COR-L47 (cell line): ENCODE results near the gene PROM2.

Experiments used
- DNase-seq: peaks from one replicate; lab custom pipeline; 2025; lab: John Stamatoyannopoulos, UW

PROM2 gene

GRCh38 chr2:95323347-95324155 lies 49.3 kb downstream of the PROM2 start:
- peak; percentile 66 for DNase-seq

DNA sequence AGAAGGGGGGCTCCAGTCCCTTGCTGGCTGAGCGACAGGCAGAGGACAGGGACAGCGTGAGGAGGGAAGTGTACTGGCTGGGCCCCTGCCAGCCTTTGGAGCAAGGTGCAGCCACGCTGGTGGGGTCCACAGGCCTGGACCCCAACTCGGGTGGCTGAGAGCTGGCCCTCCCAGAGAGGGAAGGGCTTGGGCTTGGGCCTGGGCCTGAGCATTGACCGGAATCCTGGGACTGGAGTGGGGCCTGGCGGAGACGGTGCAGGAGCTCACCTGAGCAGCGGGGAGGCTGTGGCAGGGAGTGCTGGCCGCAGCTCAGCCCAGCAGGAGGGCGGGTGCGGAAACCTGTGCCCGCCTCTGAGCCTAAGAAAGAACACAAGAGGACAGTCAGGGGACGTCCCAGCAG lies 50.8 kb downstream of the PROM2 start:
- no peak for DNase-seq

DNA sequence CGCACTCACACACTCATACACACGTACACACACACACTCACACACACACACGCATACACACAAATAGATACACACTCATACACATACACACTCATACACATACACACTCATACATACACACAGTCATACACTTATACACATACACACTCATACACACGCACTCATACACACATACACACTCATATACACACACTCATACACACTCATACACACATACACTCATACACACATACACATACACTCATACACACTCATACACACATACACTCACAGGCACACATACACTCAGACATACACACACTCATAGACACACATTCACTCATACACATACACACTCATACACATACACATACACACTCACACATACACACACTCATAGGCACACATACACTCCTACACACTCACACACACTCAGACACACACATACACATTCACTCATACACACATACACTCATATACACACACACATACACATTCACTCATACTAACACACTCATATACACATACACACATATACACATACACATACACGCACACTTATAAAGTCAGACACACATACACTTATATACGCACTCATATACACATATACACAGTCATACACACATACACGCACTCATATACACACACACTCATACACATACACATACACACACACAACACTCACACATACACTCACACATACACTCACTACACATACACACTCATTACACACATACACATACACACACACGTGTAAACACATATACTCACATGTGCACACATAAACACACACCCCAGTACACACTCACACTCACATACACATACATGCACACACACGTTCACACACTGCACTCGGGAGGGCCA lies 51.6 kb downstream of the PROM2 start:
- no peak for DNase-seq

GRCh38 chr2:95326433-95327140 lies 52.3 kb downstream of the PROM2 start:
- no peak for DNase-seq

GRCh38 chr2:95327861-95328260 lies 53.6 kb downstream of the PROM2 start:
- no peak for DNase-seq

GRCh38 chr2:95328358-95329125 lies 54.3 kb downstream of the PROM2 start:
- no peak for DNase-seq

DNA sequence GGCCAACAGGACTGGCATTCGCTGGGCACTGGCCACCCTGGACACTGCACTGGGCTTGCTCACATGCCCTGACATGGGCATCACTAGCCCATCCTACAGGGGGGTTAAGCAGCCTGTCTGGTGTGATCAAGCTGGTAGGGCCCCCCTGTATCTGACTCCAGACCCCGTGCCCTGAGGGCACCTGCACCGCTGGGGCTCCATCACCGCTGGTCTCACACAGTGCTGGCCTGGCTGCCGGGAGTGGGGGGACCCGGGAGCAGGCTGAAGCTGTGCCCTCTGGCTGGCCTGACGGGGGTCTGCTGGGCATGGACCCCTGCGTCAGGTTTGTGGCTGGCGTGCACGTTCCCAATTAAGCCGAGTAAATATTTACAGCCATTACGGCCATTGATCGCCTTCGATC lies 55.2 kb downstream of the PROM2 start:
- DNase-seq, result no peak

DNA sequence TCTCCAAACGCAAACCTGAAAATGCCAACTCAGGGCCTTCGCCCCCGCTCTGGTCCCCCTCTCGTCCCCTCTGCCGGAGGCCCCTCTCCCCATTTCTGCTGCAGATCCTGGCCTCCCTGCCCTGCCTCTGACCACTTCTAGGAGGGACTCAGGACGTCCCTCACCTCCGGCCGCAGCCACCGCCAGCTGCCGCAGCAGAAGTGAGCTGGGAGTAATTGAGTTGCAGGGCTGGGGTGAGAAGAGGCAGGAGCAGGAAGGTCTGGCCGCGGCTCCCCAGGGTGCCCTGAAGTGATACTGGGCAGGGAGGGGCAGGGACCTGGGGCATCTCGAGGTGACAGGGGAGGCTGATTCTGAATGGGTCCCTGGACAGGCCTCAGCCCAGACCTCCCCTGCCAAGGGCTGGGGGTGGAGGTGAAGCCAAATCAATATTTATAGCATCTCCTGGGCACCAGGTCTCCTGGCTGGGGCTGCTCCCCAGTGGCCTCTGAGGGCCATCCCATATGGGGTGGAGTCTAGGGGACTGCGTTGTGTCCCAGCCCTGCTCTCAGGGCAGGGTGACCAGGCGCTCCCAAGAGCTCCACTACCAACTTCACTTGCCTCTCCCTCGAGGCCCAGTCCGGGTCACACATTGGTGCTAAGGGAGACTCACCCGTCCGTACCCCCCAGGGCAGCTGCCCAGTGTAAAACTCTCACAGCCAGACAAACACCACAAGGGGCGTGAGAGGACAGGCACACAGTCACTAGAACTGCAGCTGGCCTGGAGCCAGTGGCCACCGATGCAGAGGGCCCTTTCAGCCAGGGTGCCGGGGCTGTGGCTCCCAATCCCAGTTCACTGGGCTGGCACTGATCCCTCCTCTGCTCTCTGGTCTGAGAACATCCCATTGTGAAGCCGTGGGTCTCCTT lies 55.9 kb downstream of the PROM2 start:
- no peak for DNase-seq

DNA sequence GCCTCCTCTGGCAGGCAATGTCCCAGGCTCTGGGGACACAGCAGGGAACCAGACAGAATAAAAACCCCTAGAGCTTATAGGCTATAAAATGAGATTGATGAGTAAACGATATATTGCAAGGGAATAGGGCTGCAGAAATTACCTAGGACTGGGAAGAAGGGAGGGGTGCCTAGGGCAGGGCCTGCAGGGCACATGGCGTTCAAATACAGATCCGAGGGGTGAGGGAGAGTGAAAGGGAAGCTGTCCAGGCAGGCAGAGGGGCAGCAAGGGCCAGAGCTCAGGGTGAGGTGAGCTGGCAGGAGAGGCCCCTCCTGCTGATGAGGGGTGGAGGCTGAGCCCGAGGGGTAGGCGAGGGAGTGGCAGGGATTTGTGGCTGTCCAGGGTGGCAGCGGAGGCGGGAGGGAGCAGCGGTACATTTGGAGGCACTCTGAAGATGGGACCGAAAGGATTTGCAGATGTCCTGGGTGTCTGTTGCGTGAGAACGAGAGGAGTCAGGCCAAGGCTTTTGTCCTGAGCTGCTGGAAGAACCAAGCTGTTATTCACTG lies 56.6 kb downstream of the PROM2 start:
- DNase-seq, result no peak

- no peak for DNase-seq
These were observed 57.4 kb downstream of the PROM2 start for GRCh38 chr2:95331606-95332005.

DNA sequence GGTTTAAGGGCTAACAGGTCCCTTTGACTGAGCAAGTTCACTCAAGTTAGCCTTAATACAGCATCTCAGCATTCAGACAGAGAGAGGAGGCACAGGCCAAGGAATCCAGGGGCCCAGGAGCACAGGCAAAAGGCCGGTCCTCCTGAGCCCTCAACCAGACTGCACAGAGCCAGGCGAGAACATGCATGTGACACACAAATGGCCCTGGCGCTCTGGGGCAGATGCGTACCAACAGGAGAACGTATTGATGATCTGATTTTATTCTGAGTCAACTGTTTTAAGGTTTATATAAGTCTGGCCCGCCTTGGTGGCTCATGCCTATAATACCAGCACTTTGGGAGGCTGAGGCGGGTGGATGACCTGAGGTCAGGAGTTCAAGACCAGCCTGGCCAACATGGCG lies 57.8 kb downstream of the PROM2 start:
- no peak for DNase-seq

DNA sequence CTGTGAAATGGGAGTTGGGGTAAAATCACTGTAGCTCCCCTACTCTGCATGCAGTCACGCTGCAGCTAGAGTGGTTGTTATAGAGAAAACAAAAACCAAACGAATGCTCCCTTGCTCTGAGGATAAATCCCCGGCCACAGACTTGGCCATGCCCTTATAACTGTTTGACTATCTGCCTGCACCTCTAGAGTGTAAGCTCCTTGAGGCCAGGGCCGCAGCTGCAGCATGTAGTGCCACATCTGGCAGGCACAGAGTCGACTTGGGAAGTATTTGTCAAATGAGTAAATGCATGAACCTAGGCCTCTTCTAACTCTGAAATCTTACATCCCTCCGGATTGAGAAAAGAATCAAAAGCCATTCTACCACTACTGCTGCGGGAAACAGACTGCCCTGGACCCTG lies 58.8 kb downstream of the PROM2 start:
- no peak for DNase-seq

GRCh38 chr2:95333888-95334338 lies 59.7 kb downstream of the PROM2 start:
- no peak for DNase-seq

DNA sequence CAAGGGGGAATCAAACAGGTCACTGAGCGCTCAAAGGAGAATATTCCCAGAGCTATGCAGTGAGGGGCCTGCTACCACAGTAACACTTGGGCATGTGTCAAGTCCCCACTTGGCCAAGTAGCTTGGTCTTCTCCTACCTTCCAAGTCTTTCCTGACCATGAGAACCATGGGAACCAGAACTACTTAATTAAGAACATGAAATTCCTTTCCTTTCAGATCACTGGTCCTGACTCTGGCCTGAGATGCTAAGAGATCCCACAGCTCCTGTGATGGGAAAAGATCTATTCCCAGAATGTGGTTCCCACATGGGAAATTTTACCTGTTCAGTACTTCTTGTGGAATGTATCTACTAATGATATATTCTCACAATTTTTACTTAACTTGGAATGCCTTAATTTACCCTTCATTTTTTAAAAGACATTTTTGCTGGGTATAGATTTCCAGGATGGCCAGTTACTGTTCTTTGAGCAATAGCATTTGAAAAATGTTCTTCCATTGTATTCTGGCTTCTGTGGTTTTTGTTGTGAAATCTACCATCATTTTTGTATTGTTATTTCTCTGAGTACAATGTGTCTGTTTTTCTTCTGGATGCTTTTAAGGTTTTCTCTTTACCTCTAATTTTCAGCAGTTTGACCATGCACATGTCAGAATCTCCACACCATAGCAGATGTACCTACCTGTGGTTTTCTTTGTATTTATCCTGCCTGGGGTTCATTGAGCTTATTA lies 60.8 kb downstream of the PROM2 start:
- DNase-seq, result no peak

DNA sequence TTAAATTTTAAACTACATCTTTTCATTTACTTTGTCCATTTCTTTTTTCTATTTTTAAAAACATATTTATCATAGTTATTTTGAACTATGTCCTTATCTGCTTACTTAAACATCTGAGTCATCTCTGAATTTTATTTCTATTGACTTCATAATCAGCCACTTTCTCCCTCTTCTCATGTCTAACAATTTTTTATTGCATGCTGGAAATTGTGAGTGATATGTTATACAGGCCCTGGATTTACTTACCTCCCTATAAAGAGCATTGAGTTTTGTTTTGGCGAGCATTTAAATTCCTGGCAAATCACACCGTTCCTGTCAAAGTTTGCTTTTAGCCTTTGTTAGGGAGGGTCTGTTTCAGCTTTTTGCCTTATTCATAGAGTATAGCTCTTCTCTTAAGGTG lies 62.2 kb downstream of the PROM2 start:
- DNase-seq, result no peak

DNA sequence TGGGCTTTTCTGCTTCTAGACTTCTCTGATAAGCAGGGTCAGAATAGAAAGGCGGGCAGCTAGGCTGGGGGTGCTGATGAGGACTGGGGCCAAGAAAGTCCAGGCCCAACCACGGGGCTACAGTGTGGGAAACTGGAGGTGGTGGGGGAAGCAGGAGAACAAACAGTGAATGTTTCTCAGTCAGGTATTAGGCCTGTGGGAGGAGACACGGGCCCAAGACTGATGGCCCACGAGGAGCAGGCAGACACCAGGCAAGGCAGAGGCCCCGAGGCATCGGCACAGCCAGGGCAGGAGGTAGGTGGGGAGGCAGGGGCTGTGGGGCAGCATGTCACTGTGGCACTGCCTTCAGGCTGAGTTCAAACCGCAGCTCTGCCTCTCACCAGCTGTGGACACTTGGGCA lies 63.6 kb downstream of the PROM2 start:
- DNase-seq, result no peak
